ENCODE data around the gene SSX2IP. TPM values are rescaled to one million over a fixed set of nuclear protein-coding genes. Genes with fewer than 3 reads are reported as not detected.

The SSX2IP gene
- 10 to 100 TPM; 10.8 to 21.9 (median 17.0) TPM for total RNA-seq

GRCh38 chr1:84690397-84691121 lies at the start of gene SSX2IP:
Gene SSX2IP (minus strand): TSS chr1:84690461. CDS start chr1:84671219, 19,242 bp downstream.
- WGBS, 2 donors (ENCODE audit: low coverage in 1 of 2): 1% methylated on average over 11 of the region's 68 CpGs; no CpG with 5 or more reads in 1 of the 2 donors
- no peaks in the 10 kb centered on the region for H3K27me3 ChIP-seq
- no peaks in the 10 kb centered on the region for H3K9me3 ChIP-seq
- H3K36me3 ChIP-seq: no peaks in the 10 kb centered on the region
- peak; percentile 60 for TF ChIP-seq POLR2AphosphoS5 (IDR thresholded peaks at IDR 0.05)
- TF ChIP-seq EP300 (IDR thresholded peaks at IDR 0.05): no peak
- TF ChIP-seq POLR2A (IDR thresholded peaks at IDR 0.05): peak in 1 of 2 donors; percentile 22
- peaks cover 0 to 42% (median 5%) of the 10 kb centered on the region in 3 donors for H3K4me1 ChIP-seq
- peak; percentile 99 for ATAC-seq
- H3K4me3 ChIP-seq: peak within 1 kb of the TSS; percentile 84 to 89
- H3K27ac ChIP-seq: peak within 1 kb of the TSS; percentile 85 to 93 (median 92)

GRCh38 chr1:84738237-84738636 lies 48.0 kb upstream of the SSX2IP start:
- no peak overlapping the region for H3K27ac ChIP-seq
- no peaks in the 10 kb centered on the region for H3K36me3 ChIP-seq
- H3K4me3 ChIP-seq: no peak overlapping the region
- H3K27me3 ChIP-seq: no peaks in the 10 kb centered on the region
- 87 to 95% methylated on average over 4 to 12 of the region's 13 CpGs for WGBS, 2 donors (ENCODE audit: low coverage in 1 of 2)
- no peaks in the 10 kb centered on the region for H3K9me3 ChIP-seq
- ATAC-seq: no peak
- TF ChIP-seq POLR2A (IDR thresholded peaks at IDR 0.05) (no peak), POLR2AphosphoS5 (IDR thresholded peaks at IDR 0.05) (no peak), CTCF (IDR thresholded peaks at IDR 0.05) (no peak), EP300 (IDR thresholded peaks at IDR 0.05) (no peak)
- H3K4me1 ChIP-seq: no peaks in the 10 kb centered on the region

GRCh38 chr1:84737590-84737989 lies 47.3 kb upstream of the SSX2IP start:
- Histone ChIP-seq H3K27ac (no peak overlapping the region), H3K4me1 (no peaks in the 10 kb centered on the region), H3K27me3 (no peaks in the 10 kb centered on the region), H3K9me3 (no peaks in the 10 kb centered on the region), H3K4me3 (no peak overlapping the region), H3K36me3 (no peaks in the 10 kb centered on the region)
- WGBS, 2 donors (ENCODE audit: low coverage in 1 of 2): 74 to 82% methylated on average over 4 of the region's 4 CpGs
- TF ChIP-seq POLR2AphosphoS5 (IDR thresholded peaks at IDR 0.05) (no peak), EP300 (IDR thresholded peaks at IDR 0.05) (no peak), POLR2A (IDR thresholded peaks at IDR 0.05) (no peak), CTCF (IDR thresholded peaks at IDR 0.05) (no peak)
- no peak for ATAC-seq

GRCh38 chr1:84736944-84737343 lies 46.7 kb upstream of the SSX2IP start:
- Histone ChIP-seq H3K36me3 (no peaks in the 10 kb centered on the region), H3K27ac (no peak overlapping the region), H3K4me1 (no peaks in the 10 kb centered on the region), H3K27me3 (no peaks in the 10 kb centered on the region), H3K4me3 (no peak overlapping the region), H3K9me3 (no peaks in the 10 kb centered on the region)
- TF ChIP-seq POLR2A (IDR thresholded peaks at IDR 0.05): no peak
- TF ChIP-seq EP300 (IDR thresholded peaks at IDR 0.05): no peak
- TF ChIP-seq CTCF (IDR thresholded peaks at IDR 0.05): no peak
- TF ChIP-seq POLR2AphosphoS5 (IDR thresholded peaks at IDR 0.05): no peak
- 97 to 100% methylated on average over 3 of the region's 3 CpGs for WGBS, 2 donors (ENCODE audit: low coverage in 1 of 2)
- no peak for ATAC-seq

GRCh38 chr1:84736445-84736844 lies 46.2 kb upstream of the SSX2IP start:
- no peak overlapping the region for H3K27ac ChIP-seq

More at GRCh38 chr1:84736445-84736844, 46.2 kb upstream of the SSX2IP start:
- H3K4me1 ChIP-seq: no peaks in the 10 kb centered on the region
- no peak for ATAC-seq
- H3K4me3 ChIP-seq: no peak overlapping the region
- no peaks in the 10 kb centered on the region for H3K27me3 ChIP-seq
- H3K36me3 ChIP-seq: no peaks in the 10 kb centered on the region
- no peak for TF ChIP-seq POLR2AphosphoS5 (IDR thresholded peaks at IDR 0.05)
- no peak for TF ChIP-seq EP300 (IDR thresholded peaks at IDR 0.05)
- TF ChIP-seq CTCF (IDR thresholded peaks at IDR 0.05): no peak
- no peak for TF ChIP-seq POLR2A (IDR thresholded peaks at IDR 0.05)
- H3K9me3 ChIP-seq: no peaks in the 10 kb centered on the region
